Measurements from ENCODE around the gene OTUD7B. TPM values are rescaled to one million over a fixed set of nuclear protein-coding genes. Genes with fewer than 3 reads are reported as not detected.

The OTUD7B gene
- total and polyA plus RNA-seq, 9 of the 15 experiments (the other 6 are each of a cell fraction or from before 2014, with no cell fraction given), result 0.96 to 18.8 (median 7.4) TPM

GRCh38 chr1:150010393-150011115, at the start of gene OTUD7B (continued):
- TF ChIP-seq JUNB (CRISPR knock-in tag; conservative IDR thresholded peaks at IDR 0.05) (no peak), GATA2 (CRISPR knock-in tag; IDR thresholded peaks at IDR 0.05) (no peak), PTTG1 (tag; IDR thresholded peaks at IDR 0.05; ENCODE audit: low read depth) (no peak), RBFOX2 (IDR thresholded peaks at IDR 0.05; ENCODE audit: low read depth, low read length) (peak; percentile 96), USF2 (CRISPR knock-in tag; IDR thresholded peaks at IDR 0.05) (peak; percentile 60), CREB3L1 (IDR thresholded peaks at IDR 0.05; ENCODE audit: borderline replicate concordance, low read depth) (peak; percentile 47; the same call in 1 of the 2 replicates), ZBTB8A (IDR thresholded peaks at IDR 0.05; ENCODE audit: partially characterized antibody) (no peak), SRF (CRISPR knock-in tag; IDR thresholded peaks at IDR 0.05) (no peak; a peak in 1 of 4 replicates), ARID4B (CRISPR knock-in tag; IDR thresholded peaks at IDR 0.05) (peak; percentile 63; the same call in 1 of the 2 replicates), CTBP1 (IDR thresholded peaks at IDR 0.05; ENCODE audit: borderline replicate concordance) (peak; percentile 91), TAF1 (IDR thresholded peaks at IDR 0.05; ENCODE audit: control insufficient read depth, extremely low read depth, insufficient read depth, low read length, severe bottlenecking) (peak; percentile 96), ZNF696 (CRISPR knock-in tag; conservative IDR thresholded peaks at IDR 0.05) (no peak), ZNF23 (CRISPR knock-in tag; IDR thresholded peaks at IDR 0.05) (no peak), MCM3 (IDR thresholded peaks at IDR 0.05) (no peak), MCM5 (IDR thresholded peaks at IDR 0.05; ENCODE audit: low read depth) (no peak), E2F5 (CRISPR knock-in tag; IDR thresholded peaks at IDR 0.05) (0 out of 2 replicates have a peak, but pooled peaks have one; percentile 64), ZZZ3 (IDR thresholded peaks at IDR 0.05) (no peak), CEBPG (CRISPR knock-in tag; IDR thresholded peaks at IDR 0.05) (no peak), CEBPG (tag; conservative IDR thresholded peaks at IDR 0.05 in 1 of 2, IDR thresholded peaks at IDR 0.05 in 1 of 2) (no peak), PML (IDR thresholded peaks at IDR 0.05; ENCODE audit: low read length) (no peak; the same call in 1 of the 2 replicates), RAD21 (CRISPR knock-in tag; conservative IDR thresholded peaks at IDR 0.05 in 1 of 2, IDR thresholded peaks at IDR 0.05 in 1 of 2) (no peak)

All from K562 (cell line).